CD4-positive, alpha-beta T cell treated with Interleukin-4 for 1 hour (primary cell): ENCODE data around the gene CTPS1.

ENCODE experiments used
- DNase-seq, 2 donors: peaks; one replicate each; pipeline ENCODE4 v3.0.0-alpha.2; 2020 to 2022

Gene CTPS1

DNA sequence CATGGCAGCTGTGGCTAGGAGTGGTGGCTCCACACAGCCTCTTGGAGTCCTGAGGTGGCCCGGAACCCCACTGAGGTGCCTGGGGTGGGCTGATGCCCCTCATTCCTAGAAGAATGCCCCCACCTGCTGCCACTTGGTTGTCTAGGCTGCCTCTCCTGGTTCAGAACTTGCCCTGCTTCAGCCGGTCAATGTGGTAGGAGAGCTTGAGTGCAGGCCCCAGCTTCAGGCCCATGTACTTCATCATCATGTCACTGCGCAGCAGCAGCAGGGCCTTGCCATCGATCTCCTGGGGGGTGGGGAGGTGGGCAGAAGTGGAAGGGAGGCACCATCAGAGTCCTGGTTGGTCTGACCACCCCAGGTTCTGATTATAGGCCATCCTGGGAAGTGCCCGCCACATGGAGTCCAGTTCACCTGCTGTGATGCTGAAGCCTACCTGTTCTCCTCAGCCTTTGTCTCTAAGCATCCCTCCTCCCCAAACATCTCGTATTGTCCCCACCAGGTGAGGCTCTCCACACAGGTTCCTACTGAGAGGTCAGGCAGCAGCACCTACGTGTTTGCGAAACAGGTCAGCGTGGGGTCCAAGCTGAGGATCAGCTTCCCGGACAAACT, 48.6 kb downstream of the CTPS1 start:
- no peak for DNase-seq

DNA sequence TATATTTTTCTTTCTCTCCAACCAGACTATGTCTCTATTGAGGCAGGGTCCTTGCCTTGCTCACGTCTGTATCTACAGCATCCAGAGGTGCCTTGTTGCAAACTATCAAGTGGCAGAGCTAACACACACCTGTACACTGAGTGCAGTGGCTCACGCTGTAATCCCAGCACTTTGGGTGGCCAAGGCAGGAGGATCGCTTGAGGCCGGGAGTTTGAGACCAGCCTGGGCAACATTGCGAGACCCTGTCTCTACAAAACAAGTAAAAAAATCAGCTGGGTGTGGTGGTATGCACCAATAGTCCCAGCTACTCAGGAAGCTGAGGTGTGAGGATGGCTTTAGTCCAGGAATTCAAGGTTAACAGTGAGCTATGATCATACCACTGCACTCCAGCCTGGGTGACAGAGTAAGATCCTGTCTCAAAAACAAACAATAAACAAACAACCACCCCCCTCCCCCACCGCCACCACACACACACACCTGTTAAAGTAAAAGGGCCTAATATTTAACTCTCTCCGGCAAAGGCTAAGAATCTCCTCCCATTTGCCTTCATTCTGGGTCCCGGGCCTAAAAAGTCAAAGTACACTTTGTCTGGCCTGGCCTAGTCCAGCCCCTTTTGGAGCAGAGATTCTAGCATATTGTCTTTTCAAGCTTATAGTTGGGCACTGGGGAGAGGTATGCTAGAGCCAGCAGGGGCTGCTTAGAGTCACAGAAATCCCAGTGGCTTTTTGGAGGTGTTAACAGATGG, 51.5 kb downstream of the CTPS1 start:
- DNase-seq, result no peak

DNA sequence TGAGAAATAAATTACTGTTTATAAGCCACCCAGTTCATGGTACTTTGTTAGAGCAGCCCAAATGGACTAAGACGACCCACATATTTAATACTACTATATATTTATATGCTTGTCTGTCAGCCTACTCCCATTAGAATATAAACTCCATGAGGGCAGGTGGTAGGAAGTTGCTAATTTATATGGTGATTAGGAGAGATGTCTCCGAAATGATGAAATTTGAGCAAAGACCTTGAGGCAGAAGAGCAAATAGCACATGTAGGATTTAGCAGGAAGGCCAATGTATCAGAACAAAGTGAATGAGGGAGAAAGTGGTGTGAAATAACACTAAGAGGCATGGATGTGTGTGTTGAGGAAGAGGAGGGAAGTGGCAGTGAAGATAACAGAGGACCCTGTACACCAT, 52.7 kb downstream of the CTPS1 start:
- no peak for DNase-seq

DNA sequence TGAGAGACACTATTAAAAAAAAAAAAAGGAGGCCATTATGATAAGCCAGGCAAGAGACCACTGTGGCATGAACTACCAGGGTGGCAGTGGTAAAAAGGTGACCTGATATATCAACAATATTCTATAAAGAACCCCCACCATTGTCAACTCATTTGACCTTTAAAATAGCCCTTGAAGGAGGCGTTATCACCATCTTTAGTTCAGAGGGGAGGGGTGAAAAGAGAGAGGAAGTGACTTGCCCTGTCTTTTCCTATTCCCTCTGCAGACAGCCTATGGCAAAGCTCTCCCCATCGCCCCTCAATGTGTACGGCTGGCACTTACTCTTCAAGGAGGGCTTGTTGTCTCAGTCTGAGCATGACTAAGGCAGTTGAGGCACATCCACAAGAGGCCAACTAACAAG, 53.8 kb downstream of the CTPS1 start:
- no peak for DNase-seq

DNA sequence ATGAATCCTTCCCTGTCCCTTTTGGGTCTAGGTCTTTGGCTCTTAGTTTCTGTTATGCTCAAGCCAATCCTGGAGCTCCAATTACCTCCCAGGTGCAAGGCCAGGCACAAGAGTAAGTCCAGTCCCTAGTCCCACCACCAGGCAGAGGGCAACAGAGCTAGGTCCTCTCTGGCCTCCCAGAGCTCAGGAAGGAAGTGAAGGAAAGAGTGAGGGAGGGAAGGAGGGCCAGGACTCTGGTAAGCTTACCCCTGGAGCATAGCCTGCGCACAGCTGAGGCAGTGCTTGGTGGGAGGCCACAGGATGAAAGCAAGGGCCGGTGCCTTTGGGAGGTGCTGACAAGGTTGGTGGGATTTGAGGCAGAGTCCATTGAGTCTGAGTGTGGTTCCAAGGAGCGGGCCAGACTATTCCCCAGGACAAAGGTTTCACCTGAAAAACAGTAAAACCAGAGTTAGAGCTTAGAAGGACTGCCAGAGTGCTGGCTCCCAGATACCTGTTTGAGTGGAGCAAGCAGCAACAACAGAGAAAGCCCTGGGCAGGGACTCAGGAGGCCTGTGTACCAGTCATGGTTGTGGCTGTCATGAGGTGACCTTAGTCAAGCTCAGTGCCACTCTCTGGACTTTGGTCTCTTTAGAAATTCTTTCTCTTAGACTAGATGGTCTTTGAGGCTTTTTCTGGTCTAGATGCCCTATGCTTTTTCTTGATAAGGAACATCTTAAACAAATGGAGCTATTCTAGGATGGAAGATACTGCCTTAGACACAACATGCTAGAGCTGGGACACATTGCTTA, 57.8 kb downstream of the CTPS1 start:
- no peak for DNase-seq

GRCh38 chr1:41038110-41038509, 58.6 kb downstream of the CTPS1 start:
- no peak for DNase-seq

- DNase-seq, result no peak
Measured at GRCh38 chr1:41041614-41042270, 62.2 kb downstream of the CTPS1 start.

DNA sequence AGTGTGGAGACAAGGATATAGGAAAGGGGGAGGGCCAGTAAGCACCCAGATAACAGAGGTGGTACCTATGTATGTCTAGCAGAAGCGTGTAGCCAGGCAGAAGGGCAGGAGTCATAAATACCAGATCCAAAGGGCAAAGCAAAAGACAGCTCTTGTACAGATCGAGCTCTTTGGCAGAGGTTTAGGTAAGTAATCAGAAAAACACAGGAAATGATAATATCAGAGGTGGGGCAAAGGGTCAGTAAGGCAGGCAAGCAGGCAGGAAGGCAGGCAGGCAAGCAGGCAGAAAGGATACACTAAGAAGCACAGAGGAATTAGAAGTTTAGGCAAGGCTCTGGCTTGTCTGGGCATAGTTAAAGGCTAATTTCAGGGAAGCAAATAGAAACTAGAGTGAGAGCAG, 64.7 kb downstream of the CTPS1 start:
- DNase-seq, result peak in 1 of 2 donors; percentile 3

GRCh38 chr1:41045740-41046139, 66.2 kb downstream of the CTPS1 start:
- no peak for DNase-seq

GRCh38 chr1:41046347-41046775, 66.9 kb downstream of the CTPS1 start:
- no peak for DNase-seq

GRCh38 chr1:41048540-41048939, 69.0 kb downstream of the CTPS1 start:
- DNase-seq, result no peak

- DNase-seq, result no peak
Measured at GRCh38 chr1:41051022-41051421, 71.5 kb downstream of the CTPS1 start.

DNA sequence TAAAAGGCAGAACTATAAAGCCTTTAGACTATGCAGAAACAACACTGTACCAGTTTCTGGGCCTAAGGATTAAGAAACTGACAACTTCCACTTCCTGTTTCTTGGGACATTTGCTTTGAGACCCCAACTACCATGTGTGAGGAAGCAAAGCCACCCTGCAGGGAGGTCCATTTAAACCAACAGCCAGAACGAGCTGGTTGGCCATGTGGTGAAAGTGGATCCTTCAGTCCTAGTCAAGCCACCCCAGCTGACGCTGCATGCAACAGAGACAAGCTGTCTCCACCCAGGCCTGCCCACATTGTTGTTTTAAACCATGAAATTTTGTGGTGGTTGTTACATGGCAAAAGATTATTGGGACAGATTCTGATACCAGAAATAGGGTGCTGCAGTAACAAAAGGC, 73.8 kb downstream of the CTPS1 start:
- DNase-seq, result no peak

DNA sequence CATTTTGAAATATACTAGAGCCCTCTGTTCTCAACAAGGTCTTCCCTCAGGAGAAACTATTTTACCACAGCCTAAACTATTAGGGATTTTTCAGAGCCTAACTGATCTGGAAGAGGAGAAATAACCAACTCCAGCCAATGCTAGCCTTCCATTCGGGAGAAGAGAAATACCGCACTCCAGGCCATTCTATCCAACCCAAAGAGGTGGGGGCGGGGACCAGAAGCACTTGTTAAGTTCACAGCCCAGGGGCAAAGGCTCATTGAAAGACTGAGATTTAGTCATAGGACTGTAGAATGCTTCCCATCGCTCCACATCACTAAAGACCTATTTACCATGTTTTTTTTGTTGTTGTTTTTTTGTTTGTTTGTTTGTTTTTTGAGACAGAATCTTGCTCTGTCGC, 77.4 kb downstream of the CTPS1 start:
- DNase-seq, result no peak
